ENCODE results near the gene SMYD3.

GRCh38 chr1:246193537-246193936 is 313.5 kb downstream of the SMYD3 start:
- TF ChIP-seq CTCF (IDR thresholded peaks at IDR 0.05) (no peak), POLR2A (IDR thresholded peaks at IDR 0.05; ENCODE audit: low read depth) (no peak), POLR2AphosphoS5 (IDR thresholded peaks at IDR 0.05) (no peak), EP300 (IDR thresholded peaks at IDR 0.05) (no peak)
